ENCODE measurements around the gene TTC34. TPM values are rescaled to one million over a fixed set of nuclear protein-coding genes. Genes with fewer than 3 reads are reported as not detected.

TTC34 gene
- total and polyA plus RNA-seq, 10 of the 15 experiments (the other 5 are each of a cell fraction or from before 2014, with no cell fraction given): 0.03 to 0.49 (median 0.05) TPM; not detected in 2

GRCh38 chr1:2602311-2602835 is 199.1 kb downstream of the TTC34 start:
- SMC1A ChIA-PET (ENCODE audit: uncharacterized antibody, unreplicated experiment): no interaction called here

More at GRCh38 chr1:2602311-2602835, 199.1 kb downstream of the TTC34 start:
- WGBS (ENCODE audit: insufficient coverage, insufficient replicate concordance, low lambda C conversion rate, missing lambda C conversion rate): 34% methylated on average over 15 of the region's 15 CpGs
- DNase-seq (ENCODE audit: low read depth, low spot score): no peak
- Histone ChIP-seq H3K4me1 (ENCODE audit: control insufficient read depth, insufficient read depth, low read length) (no peaks in the 10 kb centered on the region), H3K4me3 (no peak overlapping the region), H3K4me2 (ENCODE audit: control insufficient read depth, insufficient read depth) (no peak overlapping the region), H3K9me3 (replicated peaks; ENCODE audit: control insufficient read depth, insufficient read depth, low read length) (no peaks in the 10 kb centered on the region), H3K9ac (ENCODE audit: control insufficient read depth, insufficient read depth, low read length) (no peak overlapping the region), H3K79me2 (ENCODE audit: control insufficient read depth, insufficient read depth, low read length) (no peaks in the 10 kb centered on the region), H3K36me3 (ENCODE audit: control insufficient read depth in 2 of 2, insufficient read depth in 2 of 2, low read length in 1 of 2) (no peaks in the 10 kb centered on the region), H4K20me1 (ENCODE audit: control insufficient read depth, insufficient read depth) (no peaks in the 10 kb centered on the region), H3K27me3 (replicated peaks in 1 of 2; ENCODE audit: control insufficient read depth in 2 of 2, insufficient read depth in 2 of 2, low read length in 1 of 2) (no peaks in the 10 kb centered on the region), H3K27ac (ENCODE audit: control insufficient read depth, insufficient read depth) (no peak overlapping the region), H2AFZ (ENCODE audit: control insufficient read depth, low read depth, low read length) (no peak overlapping the region)
- intact Hi-C loops (cut with micrococcal nuclease; ENCODE audit: unreplicated experiment) (no loop called here), in situ Hi-C loops (cut with MboI) (no loop called here)
- POLR2A ChIA-PET: no interaction called here
- CTCF ChIA-PET: no interaction called here
- no TSS peak for BruUV-seq (replicated peaks)
- FAIRE-seq: no peak
- ATAC-seq: no peak
- RAD21 ChIA-PET (ENCODE audit: unreplicated experiment): no interaction called here
- TF ChIP-seq EED (IDR thresholded peaks at IDR 0.05; ENCODE audit: low read depth) (no peak), PBX3 (IDR thresholded peaks at IDR 0.05; ENCODE audit: insufficient replicate concordance, low read depth, low read length) (no peak), BCL11A (IDR thresholded peaks at IDR 0.05; ENCODE audit: low read depth, low read length) (no peak), JUND (IDR thresholded peaks at IDR 0.05; ENCODE audit: low read depth, low read length) (no peak), TAF1 (IDR thresholded peaks at IDR 0.05; ENCODE audit: borderline replicate concordance, low read depth, low read length) (no peak), KAT2A (conservative IDR thresholded peaks at IDR 0.05; ENCODE audit: control insufficient read depth, low read depth, low read length) (no peak), NR2C1 (IDR thresholded peaks at IDR 0.05) (no peak), CBFB (IDR thresholded peaks at IDR 0.05; ENCODE audit: low read depth) (no peak), IRF4 (IDR thresholded peaks at IDR 0.05; ENCODE audit: low read depth, low read length) (no peak), ETV6 (conservative IDR thresholded peaks at IDR 0.05 in 1 of 2, IDR thresholded peaks at IDR 0.05 in 1 of 2; ENCODE audit: borderline replicate concordance in 1 of 2, low read depth in 1 of 2) (no peak), MLLT1 (IDR thresholded peaks at IDR 0.05) (no peak), WRNIP1 (IDR thresholded peaks at IDR 0.05; ENCODE audit: borderline replicate concordance, low read depth, low read length) (no peak), ZNF217 (IDR thresholded peaks at IDR 0.05) (no peak), STAT1 (conservative IDR thresholded peaks at IDR 0.05) (no peak), ZSCAN29 (IDR thresholded peaks at IDR 0.05) (no peak)

All from GM12878 (cell line).